Upper lobe of left lung (tissue), 6 donors: Measurements from ENCODE around the gene NAA40. TPM values are rescaled to one million over a fixed set of nuclear protein-coding genes. Genes with fewer than 3 reads are reported as not detected.

ENCODE experiments used
- ATAC-seq, 2 donors: fragments of 200-7000 bp; cut with Tn5 transposase; one replicate each; pipeline ENCODE4 v1.9.1; 2022; ENCODE audit warnings: mild to moderate bottlenecking in 2 of 2, moderate library complexity in 2 of 2; ENCODE audit not compliant: low FRiP score in 2 of 2
- DNase-seq, 2 donors: peaks; one replicate each; pipeline ENCODE4 v3.0.0-alpha.2; 2019 to 2020
- H3K27ac ChIP-seq, 4 donors: fragments of 200-600 bp; sonication (generic); one replicate each; pipeline ENCODE4 v1.5.1; 2016 to 2019
- H3K27me3 ChIP-seq, 4 donors: fragments of 200-600 bp; sonication (generic); one replicate each; pipeline ENCODE4 v1.5.1; 2017 to 2019
- H3K36me3 ChIP-seq, 4 donors: fragments of 200-600 bp; sonication (generic); one replicate each; pipeline ENCODE4 v1.5.1; 2016 to 2019
- H3K4me1 ChIP-seq, 4 donors: fragments of 200-600 bp; sonication (generic); one replicate each; pipeline ENCODE4 v1.5.1; 2018 to 2019
- H3K4me3 ChIP-seq, 4 donors: fragments of 200-600 bp; sonication (generic); one replicate each; pipeline ENCODE4 v1.5.1; 2017 to 2019; ENCODE audit warnings: mild to moderate bottlenecking in 2 of 4, moderate library complexity in 1 of 4
- H3K9me3 ChIP-seq, 4 donors: fragments of 200-600 bp; sonication (generic); one replicate each; pipeline ENCODE4 v1.5.1; 2018 to 2019
- CTCF ChIP-seq, 6 experiments: fragments of 450-650 bp in 4 of 6; fragments of 200-600 bp in 2 of 6; sonication (generic) in 2 of 6; IDR thresholded peaks; one replicate each; pipeline ENCODE4 v1.5.1; 2016 to 2019; ENCODE audit warnings: antibody characterized with exemption in 6 of 6
- EP300 ChIP-seq, 4 donors: sonication (generic); formaldehyde crosslinking; IDR thresholded peaks; one replicate each; pipeline ENCODE4 v1.5.1; 2017; ENCODE audit warnings: antibody characterized with exemption in 4 of 4, control low read depth in 2 of 4
- POLR2A ChIP-seq, 4 donors: fragments of 450-650 bp; IDR thresholded peaks; one replicate each; pipeline ENCODE4 v1.5.1; 2016 to 2017; ENCODE audit warnings: antibody characterized with exemption in 4 of 4, mild to moderate bottlenecking in 2 of 4
- POLR2AphosphoS5 ChIP-seq, 2 donors: sonication (generic); formaldehyde crosslinking; IDR thresholded peaks; one replicate each; pipeline ENCODE4 v1.5.1; 2017; ENCODE audit warnings: antibody characterized with exemption in 2 of 2
- WGBS, 2 donors: methylation state at CpG; one replicate each; pipeline ENCODE4 v1.1.5; 2017 to 2018; 5-methylcytosine and 5-hydroxymethylcytosine counted together
- small RNA-seq, 4 donors: library from RNA; depleted of rRNA; stranded (forward); fragments of <200 nt; gene quantifications; one replicate each; pipeline ENCODE3, GENCODE V24; 2016
- total RNA-seq, 6 donors: library from RNA; depleted of rRNA in 4 of 6; stranded (reverse); fragments of >200 nt in 4 of 6; gene quantifications; one replicate each; pipeline versions ENCODE4 v1.1.0 to v1.2.1, GENCODE V29; 2016 to 2021
- donor health status: DM: no; HTN: no; CAD: no; lungs with moderate emphysema.
- donor health status: DM: no; HTN: yes; CAD: no; lungs with severe emphysema.

The NAA40 gene
- total RNA-seq, 6 donors from 2014 or later: 7.8 to 41.9 (median 16.5) TPM

GRCh38 chr11:64003807-64004589 is 65.2 kb downstream of the NAA40 start:
- H3K27ac ChIP-seq: no peak overlapping the region
- DNase-seq (no peak), ATAC-seq (no peak)
- 67 to 81% methylated on average over 18 to 23 of the region's 23 CpGs for WGBS, 2 donors
- peaks cover 47 to 53% (median 50%) of the 10 kb centered on the region in 4 donors for H3K4me1 ChIP-seq
- H3K36me3 ChIP-seq: peaks cover 0 to 1% (median under 1%) of the 10 kb centered on the region in 4 donors
- no peaks in the 10 kb centered on the region for H3K9me3 ChIP-seq
- H3K27me3 ChIP-seq: no peaks in the 10 kb centered on the region
- H3K4me3 ChIP-seq: no peak overlapping the region
- TF ChIP-seq POLR2AphosphoS5 (IDR thresholded peaks at IDR 0.05): no peak
- TF ChIP-seq POLR2A (IDR thresholded peaks at IDR 0.05): no peak
- no peak for TF ChIP-seq CTCF (IDR thresholded peaks at IDR 0.05)
- no peak for TF ChIP-seq EP300 (IDR thresholded peaks at IDR 0.05)

- TF ChIP-seq CTCF (IDR thresholded peaks at IDR 0.05): no peak
- no peak for TF ChIP-seq POLR2A (IDR thresholded peaks at IDR 0.05)
- TF ChIP-seq POLR2AphosphoS5 (IDR thresholded peaks at IDR 0.05): no peak
- no peak for TF ChIP-seq EP300 (IDR thresholded peaks at IDR 0.05)
- no peaks in the 10 kb centered on the region for H3K27me3 ChIP-seq
Observed at GRCh38 chr11:64004590-64004984, 65.8 kb downstream of the NAA40 start.

GRCh38 chr11:64005691-64006090 is 66.9 kb downstream of the NAA40 start:
- peaks cover 31 to 36% (median 35%) of the 10 kb centered on the region in 4 donors for H3K4me1 ChIP-seq
- H3K27ac ChIP-seq: no peak overlapping the region
- no peak for DNase-seq
- H3K27me3 ChIP-seq: no peaks in the 10 kb centered on the region
- no peaks in the 10 kb centered on the region for H3K36me3 ChIP-seq
- TF ChIP-seq POLR2AphosphoS5 (IDR thresholded peaks at IDR 0.05) (no peak), POLR2A (IDR thresholded peaks at IDR 0.05) (no peak), EP300 (IDR thresholded peaks at IDR 0.05) (no peak), CTCF (IDR thresholded peaks at IDR 0.05) (no peak)
- H3K4me3 ChIP-seq: no peak overlapping the region
- ATAC-seq: no peak
- no peaks in the 10 kb centered on the region for H3K9me3 ChIP-seq
- 85 to 86% methylated on average over 1 to 4 of the region's 4 CpGs for WGBS, 2 donors

More at GRCh38 chr11:64004590-64004984, 65.8 kb downstream of the NAA40 start:
- Histone ChIP-seq H3K36me3 (no peaks in the 10 kb centered on the region), H3K27ac (no peak overlapping the region), H3K4me3 (no peak overlapping the region), H3K4me1 (peaks cover 42 to 47% (median 45%) of the 10 kb centered on the region in 4 donors), H3K9me3 (no peaks in the 10 kb centered on the region)
- 85 to 87% methylated on average over 4 of the region's 4 CpGs for whole genome bisulfite sequencing, 2 donors
- no peak for DNase-seq
- ATAC-seq: no peak

GRCh38 chr11:64006398-64006797 is 67.6 kb downstream of the NAA40 start:
- no peak for TF ChIP-seq CTCF (IDR thresholded peaks at IDR 0.05)
- TF ChIP-seq POLR2AphosphoS5 (IDR thresholded peaks at IDR 0.05): no peak
- TF ChIP-seq POLR2A (IDR thresholded peaks at IDR 0.05): no peak
- no peak for TF ChIP-seq EP300 (IDR thresholded peaks at IDR 0.05)
- H3K36me3 ChIP-seq: no peaks in the 10 kb centered on the region
- no peak for ATAC-seq
- no peaks in the 10 kb centered on the region for H3K27me3 ChIP-seq
- WGBS, 2 donors: 66 to 75% methylated on average over 11 to 12 of the region's 12 CpGs
- H3K4me1 ChIP-seq: peaks cover 24 to 29% (median 28%) of the 10 kb centered on the region in 4 donors
- no peak overlapping the region for H3K27ac ChIP-seq
- no peak overlapping the region for H3K4me3 ChIP-seq
- no peak for DNase-seq
- H3K9me3 ChIP-seq: no peaks in the 10 kb centered on the region

Small RNA genes within 50 kb of the gene (small RNA-seq; reads per million reads assigned to genes)
- gene RNU6-45P: 0 reads per million in 4 donors

Other genes with a start within 250 kb of the NAA40 start
- 10 to 100 TPM in 3 of 6 donors, 1 to 10 TPM in 3; 6.1 to 13.1 (median 9.7) TPM for gene ZFTA, start 170.2 kb upstream of the NAA40 start, total RNA-seq
- 10 to 100 TPM in 5 of 6 donors, 1 to 10 TPM in 1; 9.0 to 22.5 (median 16.3) TPM for gene SPINDOC, start 125.5 kb upstream of the NAA40 start, total RNA-seq
- 10 to 100 TPM; 41.7 to 67.1 (median 50.7) TPM for gene MARK2, start 99.9 kb upstream of the NAA40 start, total RNA-seq
- under 1 TPM in 2 of 6 donors, not detected in 4; 0.14 to 0.40 TPM for gene RCOR2, start 21.8 kb upstream of the NAA40 start, total RNA-seq
- gene COX8A, start 35.6 kb downstream of the NAA40 start, total RNA-seq: 100 to 1,000 TPM; 184 to 510 (median 271) TPM
- 10 to 100 TPM; 58.6 to 95.3 (median 72.5) TPM for gene OTUB1, start 47.4 kb downstream of the NAA40 start, total RNA-seq
- gene FLRT1, start 96.9 kb downstream of the NAA40 start, total RNA-seq: under 1 TPM in 3 of 6 donors, not detected in 3; 0.09 to 0.30 (median 0.15) TPM
- gene MACROD1, start 227.1 kb downstream of the NAA40 start, total RNA-seq: 10 to 100 TPM; 16.7 to 59.7 (median 33.5) TPM
- 100 to 1,000 TPM in 1 of 6 donors, 10 to 100 TPM in 5; 37.8 to 132 (median 82.6) TPM for gene STIP1, start 247.2 kb downstream of the NAA40 start, total RNA-seq